ENCODE data around the gene LBH. TPM values are rescaled to one million over a fixed set of nuclear protein-coding genes. Genes with fewer than 3 reads are reported as not detected.

LBH gene

DNA sequence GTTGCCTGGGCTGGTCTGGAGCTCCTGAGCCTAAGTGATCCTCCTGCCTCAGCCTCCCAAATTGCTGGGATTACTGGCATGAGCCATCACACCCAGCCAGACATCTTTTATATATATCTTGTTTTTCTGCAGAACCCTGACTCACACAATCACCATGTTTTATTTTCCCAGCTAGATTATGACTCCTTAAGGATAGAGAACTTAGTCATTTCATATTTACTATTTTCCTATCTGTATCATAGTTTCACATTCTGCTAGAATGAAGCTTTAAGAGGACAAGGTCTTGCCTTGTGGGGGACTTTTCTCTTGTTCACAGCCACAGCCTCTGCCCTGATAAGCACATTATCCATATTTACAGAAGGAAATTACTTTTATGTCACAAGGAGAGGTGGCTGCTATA is 73.9 kb downstream of the LBH start:
- H3K4me3 ChIP-seq (ENCODE audit: low read length in 2 of 2), result no peak overlapping the region
- no peaks in the 10 kb centered on the region for H3K9me3 ChIP-seq (replicated peaks in 1 of 2; ENCODE audit: control insufficient read depth in 2 of 2, insufficient read depth in 1 of 2, low read depth in 1 of 2, low read length in 2 of 2)
- H3K4me1 ChIP-seq (ENCODE audit: control insufficient read depth in 2 of 2, insufficient read depth in 1 of 2, low read depth in 1 of 2, low read length in 2 of 2), result peaks cover 0 to 4% of the 10 kb centered on the region in 2 donors
- no peak overlapping the region for H2BK5ac ChIP-seq (ENCODE audit: low read length)
- H3K14ac ChIP-seq (ENCODE audit: low read length), result no peak overlapping the region
- peaks cover 0 to 6% (median 0%) of the 10 kb centered on the region in 3 experiments for H3K27me3 ChIP-seq (ENCODE audit: control insufficient read depth in 3 of 3, insufficient read depth in 3 of 3, low read depth in 1 of 3, low read length in 3 of 3)
- no peak overlapping the region for H2AFZ ChIP-seq (ENCODE audit: low read length)
- no peak for DNase-seq (ENCODE audit: low spot score)
- no peak overlapping the region for H2BK15ac ChIP-seq (ENCODE audit: low read length)
- no peak overlapping the region for H3K23ac ChIP-seq (ENCODE audit: low read depth, low read length, poor library complexity)
- H3K18ac ChIP-seq (ENCODE audit: low read length), result no peak overlapping the region
- H2AK5ac ChIP-seq (ENCODE audit: low read depth, low read length), result no peak overlapping the region
- no peak overlapping the region for H2BK120ac ChIP-seq (ENCODE audit: low read depth, low read length)
- no peak overlapping the region for H3K27ac ChIP-seq (replicated peaks; ENCODE audit: low read length)
- H3K79me1 ChIP-seq (ENCODE audit: low read depth, low read length), result no peaks in the 10 kb centered on the region
- H3K4me2 ChIP-seq (ENCODE audit: insufficient read depth, low read length, poor library complexity, severe bottlenecking), result no peak overlapping the region
- H3K36me3 ChIP-seq (replicated peaks in 1 of 2; ENCODE audit: control insufficient read depth in 2 of 2, insufficient read depth in 2 of 2, low read length in 2 of 2), result no peaks in the 10 kb centered on the region
- no peak overlapping the region for H2BK12ac ChIP-seq (ENCODE audit: low read length)
- no peak overlapping the region for H3K4ac ChIP-seq (ENCODE audit: low read length)
- H4K8ac ChIP-seq (ENCODE audit: low read depth, low read length), result no peak overlapping the region
- no peak overlapping the region for H3K9ac ChIP-seq (ENCODE audit: low read depth, low read length, poor library complexity)
- no peak overlapping the region for H4K91ac ChIP-seq (ENCODE audit: low read depth, low read length, poor library complexity)

DNA sequence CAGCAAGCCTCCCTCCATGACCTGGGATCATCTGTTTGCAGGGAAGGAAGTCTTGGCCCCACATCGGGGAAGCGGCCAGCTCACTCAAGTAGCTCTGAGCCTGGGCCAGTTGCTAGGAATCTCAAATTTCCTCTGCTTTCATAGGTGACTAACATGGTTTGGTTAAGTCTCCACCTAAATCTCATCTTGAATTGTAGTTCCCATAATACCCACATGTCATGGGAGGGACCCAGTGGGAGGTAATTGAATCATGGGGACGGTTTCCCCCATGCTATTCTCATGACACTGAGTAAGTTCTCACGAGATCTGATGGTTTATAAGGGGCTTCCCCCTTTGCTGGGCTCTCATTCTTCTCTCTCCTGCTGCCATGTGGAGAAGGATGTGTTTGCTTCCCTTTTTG is 75.2 kb downstream of the LBH start:
- Histone ChIP-seq H2BK12ac (ENCODE audit: low read length) (no peak overlapping the region), H3K36me3 (replicated peaks in 1 of 2; ENCODE audit: control insufficient read depth in 2 of 2, insufficient read depth in 2 of 2, low read length in 2 of 2) (no peaks in the 10 kb centered on the region), H3K23ac (ENCODE audit: low read depth, low read length, poor library complexity) (no peak overlapping the region), H3K9ac (ENCODE audit: low read depth, low read length, poor library complexity) (no peak overlapping the region), H2BK5ac (ENCODE audit: low read length) (no peak overlapping the region), H3K4me1 (ENCODE audit: control insufficient read depth in 2 of 2, insufficient read depth in 1 of 2, low read depth in 1 of 2, low read length in 2 of 2) (no peaks in the 10 kb centered on the region), H3K27ac (replicated peaks; ENCODE audit: low read length) (no peak overlapping the region), H2BK120ac (ENCODE audit: low read depth, low read length) (no peak overlapping the region), H3K18ac (ENCODE audit: low read length) (no peak overlapping the region), H2BK15ac (ENCODE audit: low read length) (no peak overlapping the region), H3K4ac (ENCODE audit: low read length) (no peak overlapping the region), H3K4me2 (ENCODE audit: insufficient read depth, low read length, poor library complexity, severe bottlenecking) (no peak overlapping the region), H2AK5ac (ENCODE audit: low read depth, low read length) (no peak overlapping the region), H2AFZ (ENCODE audit: low read length) (no peak overlapping the region), H3K4me3 (ENCODE audit: low read length in 2 of 2) (no peak overlapping the region), H3K79me1 (ENCODE audit: low read depth, low read length) (no peaks in the 10 kb centered on the region), H3K27me3 (ENCODE audit: control insufficient read depth in 3 of 3, insufficient read depth in 3 of 3, low read depth in 1 of 3, low read length in 3 of 3) (peaks cover 0 to 5% (median 0%) of the 10 kb centered on the region in 3 experiments), H3K14ac (ENCODE audit: low read length) (no peak overlapping the region), H4K91ac (ENCODE audit: low read depth, low read length, poor library complexity) (no peak overlapping the region), H4K8ac (ENCODE audit: low read depth, low read length) (no peak overlapping the region), H3K9me3 (replicated peaks in 1 of 2; ENCODE audit: control insufficient read depth in 2 of 2, insufficient read depth in 1 of 2, low read depth in 1 of 2, low read length in 2 of 2) (no peaks in the 10 kb centered on the region)
- DNase-seq (ENCODE audit: low spot score), result no peak
- no CpG with 5 or more reads among the region's 4 CpGs for WGBS, 2 donors (ENCODE audit: extremely low coverage in 2 of 2, insufficient read length in 2 of 2, insufficient replicate concordance in 1 of 2)

DNA sequence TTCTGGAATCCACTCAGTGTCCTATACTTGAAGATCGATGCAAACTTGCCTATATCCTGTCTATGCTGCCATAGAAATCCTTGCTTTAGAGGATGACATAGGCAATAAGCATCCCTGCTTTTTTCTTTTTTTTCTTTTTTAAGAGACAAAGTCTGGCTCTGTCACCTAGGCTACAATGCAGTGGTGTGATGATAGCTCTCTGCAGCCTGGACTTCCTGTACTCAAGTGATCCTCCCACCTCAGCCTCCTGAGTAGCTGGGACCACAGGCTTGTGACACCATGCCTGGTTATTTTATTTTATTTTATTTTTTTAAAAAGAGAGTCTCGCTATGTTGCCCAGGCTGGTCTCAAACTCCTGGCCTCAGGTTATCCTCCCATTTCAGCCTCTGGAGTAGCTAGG is 76.9 kb downstream of the LBH start:
- no peak for DNase-seq (ENCODE audit: low spot score)
- Histone ChIP-seq H3K4ac (ENCODE audit: low read length) (no peak overlapping the region), H3K4me1 (ENCODE audit: control insufficient read depth in 2 of 2, insufficient read depth in 1 of 2, low read depth in 1 of 2, low read length in 2 of 2) (no peaks in the 10 kb centered on the region), H3K23ac (ENCODE audit: low read depth, low read length, poor library complexity) (no peak overlapping the region), H4K91ac (ENCODE audit: low read depth, low read length, poor library complexity) (no peak overlapping the region), H3K4me2 (ENCODE audit: insufficient read depth, low read length, poor library complexity, severe bottlenecking) (no peak overlapping the region), H3K79me1 (ENCODE audit: low read depth, low read length) (no peaks in the 10 kb centered on the region), H2AFZ (ENCODE audit: low read length) (no peak overlapping the region), H3K27me3 (ENCODE audit: control insufficient read depth in 3 of 3, insufficient read depth in 3 of 3, low read depth in 1 of 3, low read length in 3 of 3) (no peaks in the 10 kb centered on the region), H3K4me3 (ENCODE audit: low read length in 2 of 2) (no peak overlapping the region), H2BK5ac (ENCODE audit: low read length) (no peak overlapping the region), H3K18ac (ENCODE audit: low read length) (no peak overlapping the region), H2BK12ac (ENCODE audit: low read length) (no peak overlapping the region), H2AK5ac (ENCODE audit: low read depth, low read length) (no peak overlapping the region), H3K14ac (ENCODE audit: low read length) (no peak overlapping the region), H3K9me3 (replicated peaks in 1 of 2; ENCODE audit: control insufficient read depth in 2 of 2, insufficient read depth in 1 of 2, low read depth in 1 of 2, low read length in 2 of 2) (no peaks in the 10 kb centered on the region), H3K9ac (ENCODE audit: low read depth, low read length, poor library complexity) (no peak overlapping the region), H4K8ac (ENCODE audit: low read depth, low read length) (no peak overlapping the region), H2BK15ac (ENCODE audit: low read length) (no peak overlapping the region), H3K36me3 (replicated peaks in 1 of 2; ENCODE audit: control insufficient read depth in 2 of 2, insufficient read depth in 2 of 2, low read length in 2 of 2) (no peaks in the 10 kb centered on the region), H2BK120ac (ENCODE audit: low read depth, low read length) (no peak overlapping the region), H3K27ac (replicated peaks; ENCODE audit: low read length) (no peak overlapping the region)
- no CpG with 5 or more reads among the region's 2 CpGs for WGBS, 2 donors (ENCODE audit: extremely low coverage in 2 of 2, insufficient read length in 2 of 2, insufficient replicate concordance in 1 of 2)

Small RNA genes lying within 50 kb of the gene (small RNA-seq; reads per million reads assigned to genes)
- gene SNORA10B (ENCODE audit: insufficient read depth), result not detected
